D721Med (cell line): ENCODE data around the gene TRMT112.
"Not testable (repeated sequence)": the region's sequence is repeated elsewhere in the genome, so short reads cannot be mapped to it uniquely, and the experiment has no call there.

ENCODE experiments used
- DNase-seq: peaks from one replicate; pipeline ENCODE4 v3.0.0; 2011; ENCODE audit warnings: low spot score; ENCODE audit not compliant: insufficient read length
- FAIRE-seq: peaks from 2 replicates; lab custom pipeline; 2011; peaks lifted over from hg19 to GRCh38; lab: Jason Lieb, UNC
- TF ChIP-seq, protein P1 (sequence below): IDR thresholded peaks from 2 replicates; pipeline ENCODE4 v1.5.1; 2012; ENCODE audit warnings: mild to moderate bottlenecking, control low read depth; ENCODE audit not compliant: insufficient read depth; ENCODE audit errors: missing control alignments

TRMT112 gene

DNA sequence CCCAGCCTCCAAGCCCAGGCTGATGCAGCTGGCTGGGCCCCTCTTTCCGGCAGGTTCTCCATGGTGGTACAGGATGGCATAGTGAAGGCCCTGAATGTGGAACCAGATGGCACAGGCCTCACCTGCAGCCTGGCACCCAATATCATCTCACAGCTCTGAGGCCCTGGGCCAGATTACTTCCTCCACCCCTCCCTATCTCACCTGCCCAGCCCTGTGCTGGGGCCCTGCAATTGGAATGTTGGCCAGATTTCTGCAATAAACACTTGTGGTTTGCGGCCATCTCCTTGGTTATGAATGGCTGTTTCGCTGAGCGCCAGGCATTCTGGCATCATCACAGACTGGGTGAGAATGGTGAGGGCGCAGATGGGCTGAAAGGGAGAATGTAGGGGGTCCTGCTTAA, 4.2 kb upstream of the TRMT112 start:
- DNase-seq, result no peak
- TF ChIP-seq, protein P1, sequence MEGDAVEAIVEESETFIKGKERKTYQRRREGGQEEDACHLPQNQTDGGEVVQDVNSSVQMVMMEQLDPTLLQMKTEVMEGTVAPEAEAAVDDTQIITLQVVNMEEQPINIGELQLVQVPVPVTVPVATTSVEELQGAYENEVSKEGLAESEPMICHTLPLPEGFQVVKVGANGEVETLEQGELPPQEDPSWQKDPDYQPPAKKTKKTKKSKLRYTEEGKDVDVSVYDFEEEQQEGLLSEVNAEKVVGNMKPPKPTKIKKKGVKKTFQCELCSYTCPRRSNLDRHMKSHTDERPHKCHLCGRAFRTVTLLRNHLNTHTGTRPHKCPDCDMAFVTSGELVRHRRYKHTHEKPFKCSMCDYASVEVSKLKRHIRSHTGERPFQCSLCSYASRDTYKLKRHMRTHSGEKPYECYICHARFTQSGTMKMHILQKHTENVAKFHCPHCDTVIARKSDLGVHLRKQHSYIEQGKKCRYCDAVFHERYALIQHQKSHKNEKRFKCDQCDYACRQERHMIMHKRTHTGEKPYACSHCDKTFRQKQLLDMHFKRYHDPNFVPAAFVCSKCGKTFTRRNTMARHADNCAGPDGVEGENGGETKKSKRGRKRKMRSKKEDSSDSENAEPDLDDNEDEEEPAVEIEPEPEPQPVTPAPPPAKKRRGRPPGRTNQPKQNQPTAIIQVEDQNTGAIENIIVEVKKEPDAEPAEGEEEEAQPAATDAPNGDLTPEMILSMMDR, result no peak
- FAIRE-seq, result no peak

DNA sequence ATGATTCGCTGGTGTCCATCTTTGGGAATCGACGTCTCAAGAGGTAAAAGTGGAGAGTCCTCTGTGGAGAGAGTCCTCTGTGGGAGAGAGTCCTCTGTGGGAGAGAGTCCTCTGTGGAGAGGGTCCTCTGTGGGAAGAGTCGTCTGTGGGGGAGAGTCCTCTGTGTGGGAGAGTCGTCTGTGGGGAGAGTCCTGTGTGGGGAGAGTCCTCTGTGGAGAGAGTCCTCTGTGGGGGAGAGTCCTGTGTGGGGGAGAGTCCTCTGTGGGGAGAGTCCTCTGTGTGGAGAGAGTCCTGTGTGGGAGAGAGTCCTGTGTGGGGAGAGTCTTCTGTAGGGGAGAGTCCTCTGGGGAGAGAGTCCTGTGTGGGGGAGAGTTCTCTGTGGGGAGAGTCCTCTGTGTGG, 3.7 kb upstream of the TRMT112 start:
- TF ChIP-seq, protein P1, result no peak
- FAIRE-seq (no peak), DNase-seq (no peak)

DNA sequence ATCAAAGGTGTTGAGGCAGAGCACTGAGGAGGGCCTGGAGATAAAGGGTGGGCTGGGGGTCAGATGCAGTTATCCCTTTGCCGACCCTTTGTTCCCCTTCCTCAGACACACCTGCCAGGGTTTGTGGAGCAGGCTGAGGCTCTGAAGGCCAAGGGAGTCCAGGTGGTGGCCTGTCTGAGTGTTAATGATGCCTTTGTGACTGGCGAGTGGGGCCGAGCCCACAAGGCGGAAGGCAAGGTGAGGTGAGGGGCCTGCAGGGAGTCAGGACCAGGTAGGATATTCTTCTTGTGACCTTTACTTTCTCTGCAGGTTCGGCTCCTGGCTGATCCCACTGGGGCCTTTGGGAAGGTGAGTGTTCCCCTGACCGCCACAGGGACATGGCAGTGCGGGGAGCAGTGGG, 3.2 kb upstream of the TRMT112 start:
- TF ChIP-seq, protein P1, result no peak
- no peak for FAIRE-seq
- no peak for DNase-seq

DNA sequence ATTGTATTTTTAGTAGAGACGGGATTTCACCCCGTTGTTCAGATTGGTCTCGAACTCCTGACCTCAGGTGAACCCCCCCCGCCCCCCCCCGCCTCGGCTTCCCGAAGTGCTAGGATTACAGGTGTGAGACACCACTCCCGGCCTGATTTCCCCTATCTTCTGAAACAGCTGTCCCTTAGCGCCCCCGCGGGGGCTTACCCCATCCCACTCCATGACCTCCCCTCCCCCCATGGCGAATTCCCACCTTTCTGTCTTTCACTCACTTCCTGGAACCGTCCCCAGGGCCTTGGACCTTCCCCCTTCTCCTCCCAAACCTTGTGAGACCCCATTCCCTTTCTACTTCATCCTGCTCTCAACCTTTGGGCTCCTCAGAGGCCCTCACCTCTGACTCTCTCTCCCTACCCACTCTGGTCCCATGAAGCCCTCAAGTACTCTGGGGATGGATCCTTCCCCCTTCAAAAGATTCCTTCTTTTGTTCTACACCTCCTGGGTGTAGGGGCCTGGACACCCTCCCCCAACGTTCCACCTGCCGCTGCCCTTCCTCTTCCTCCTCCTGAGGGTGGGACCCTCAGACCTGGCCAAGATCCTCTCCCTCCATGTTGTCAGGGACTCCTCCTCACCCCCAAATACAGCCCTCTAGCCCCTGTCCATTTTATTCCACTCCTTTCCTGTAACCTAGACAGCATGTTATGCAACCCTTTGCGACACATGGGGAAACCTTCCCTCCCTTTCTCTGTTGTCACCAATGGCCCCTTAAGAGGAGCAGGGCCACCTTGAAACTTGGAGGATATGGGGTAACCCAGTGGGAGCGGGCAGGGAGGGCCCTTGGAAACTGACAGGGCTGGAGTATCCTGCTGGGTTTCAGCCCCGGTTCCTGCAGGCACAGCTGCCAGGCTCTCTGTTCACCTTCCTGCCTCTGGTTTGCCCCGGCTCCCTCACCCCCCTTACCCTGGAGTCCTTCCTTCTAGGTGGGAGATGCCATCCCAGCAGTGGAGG, 1.7 kb upstream of the TRMT112 start:
- no peak for FAIRE-seq
- TF ChIP-seq, protein P1, result no peak
- no peak for DNase-seq

DNA sequence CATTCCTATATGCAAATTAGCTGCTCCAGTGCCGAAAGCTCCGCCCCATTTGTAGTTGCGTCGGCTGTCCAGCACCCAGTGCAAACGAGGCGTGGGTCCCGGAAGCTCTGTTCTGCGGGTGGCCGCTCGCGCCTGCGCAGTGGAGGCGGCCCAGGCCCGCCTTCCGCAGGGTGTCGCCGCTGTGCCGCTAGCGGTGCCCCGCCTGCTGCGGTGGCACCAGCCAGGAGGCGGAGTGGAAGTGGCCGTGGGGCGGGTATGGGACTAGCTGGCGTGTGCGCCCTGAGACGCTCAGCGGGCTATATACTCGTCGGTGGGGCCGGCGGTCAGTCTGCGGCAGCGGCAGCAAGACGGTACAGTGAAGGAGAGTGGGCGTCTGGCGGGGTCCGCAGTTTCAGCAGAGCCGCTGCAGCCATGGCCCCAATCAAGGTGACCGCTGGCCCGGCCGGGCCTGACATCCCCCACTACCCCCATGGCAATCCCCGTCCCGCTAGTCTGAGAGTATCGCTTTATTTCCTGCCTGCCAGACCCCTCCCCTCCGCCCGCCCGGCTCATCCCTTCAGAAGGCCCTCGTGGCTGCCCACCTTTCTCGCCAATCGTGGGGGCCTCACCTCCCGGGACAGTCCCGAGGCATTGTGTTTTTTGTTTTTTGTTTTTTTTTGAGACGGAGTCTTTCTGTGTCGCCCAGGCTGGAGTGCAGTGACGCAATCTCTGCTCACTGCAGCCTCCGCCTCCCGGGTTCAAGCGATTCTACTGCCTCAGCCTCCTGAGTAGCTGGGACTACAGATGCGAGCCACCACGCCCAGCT, 804 bp upstream of the TRMT112 start, which contains the start of gene PRDX5:
TSS of gene PRDX5 (plus strand) at position 161 of the 805 bp plus-strand sequence. CDS start at position 256, 95 bp downstream.
- DNase-seq (peak; percentile 87), FAIRE-seq (no peak)
- TF ChIP-seq, protein P1, result peak; percentile 43

DNA sequence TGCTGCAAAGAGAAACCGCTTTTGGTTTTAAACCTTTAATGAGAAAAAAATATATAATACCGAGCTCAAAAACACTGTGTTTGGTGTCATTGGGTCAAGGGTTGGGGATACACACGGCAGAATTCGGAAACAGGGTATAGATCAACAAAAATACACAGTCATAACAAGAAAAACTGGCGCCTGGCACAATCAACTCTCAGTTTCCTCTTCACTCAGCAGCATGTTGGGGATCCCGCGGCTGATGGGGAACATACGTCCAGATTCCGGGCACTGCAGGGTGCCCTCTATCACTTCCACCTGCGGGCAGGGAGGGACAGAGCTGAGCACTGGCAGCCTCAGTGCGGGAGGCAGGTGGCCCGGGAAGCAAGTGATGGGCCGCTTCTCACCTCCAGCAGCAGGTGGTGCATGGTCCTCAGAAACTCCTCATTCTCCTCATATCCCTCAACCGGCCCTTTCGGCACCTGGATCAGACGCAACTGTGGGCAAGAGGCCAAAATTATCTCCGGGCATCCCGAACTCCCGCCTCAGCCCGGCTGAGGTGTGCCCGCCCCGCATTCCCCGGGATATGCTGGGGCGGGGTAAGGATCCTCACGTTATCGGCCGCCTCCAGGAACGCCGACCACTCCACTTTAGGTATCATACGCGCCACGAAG, 561 bp downstream of the TRMT112 start:
- TF ChIP-seq, protein P1, result no peak
- no peak for DNase-seq
- FAIRE-seq, result no peak

DNA sequence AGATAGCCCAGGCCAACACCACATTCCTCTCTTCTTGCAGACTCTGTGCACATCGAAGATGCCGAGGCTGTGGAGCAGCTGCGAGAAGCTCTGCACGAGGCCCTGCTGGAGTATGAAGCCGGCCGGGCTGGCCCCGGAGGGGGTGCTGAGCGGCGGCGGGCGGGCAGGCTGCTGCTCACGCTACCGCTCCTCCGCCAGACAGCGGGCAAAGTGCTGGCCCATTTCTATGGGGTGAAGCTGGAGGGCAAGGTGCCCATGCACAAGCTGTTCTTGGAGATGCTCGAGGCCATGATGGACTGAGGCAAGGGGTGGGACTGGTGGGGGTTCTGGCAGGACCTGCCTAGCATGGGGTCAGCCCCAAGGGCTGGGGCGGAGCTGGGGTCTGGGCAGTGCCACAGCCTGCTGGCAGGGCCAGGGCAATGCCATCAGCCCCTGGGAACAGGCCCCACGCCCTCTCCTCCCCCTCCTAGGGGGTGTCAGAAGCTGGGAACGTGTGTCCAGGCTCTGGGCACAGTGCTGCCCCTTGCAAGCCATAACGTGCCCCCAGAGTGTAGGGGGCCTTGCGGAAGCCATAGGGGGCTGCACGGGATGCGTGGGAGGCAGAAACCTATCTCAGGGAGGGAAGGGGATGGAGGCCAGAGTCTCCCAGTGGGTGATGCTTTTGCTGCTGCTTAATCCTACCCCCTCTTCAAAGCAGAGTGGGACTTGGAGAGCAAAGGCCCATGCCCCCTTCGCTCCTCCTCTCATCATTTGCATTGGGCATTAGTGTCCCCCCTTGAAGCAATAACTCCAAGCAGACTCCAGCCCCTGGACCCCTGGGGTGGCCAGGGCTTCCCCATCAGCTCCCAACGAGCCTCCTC, 1.5 kb downstream of the TRMT112 start:
- DNase-seq, FAIRE-seq: not testable (repeated sequence)
